ENCODE results near the gene CARS2. TPM values are rescaled to one million over a fixed set of nuclear protein-coding genes. Genes with fewer than 3 reads are reported as not detected.
"Not testable (repeated sequence)": the region's sequence is repeated elsewhere in the genome, so short reads cannot be mapped to it uniquely, and the experiment has no call there.

The CARS2 gene
- polyA plus RNA-seq, 1 donor = 84.9 TPM

- peak; percentile 100 for DNase-seq
Measured at GRCh38 chr13:110712849-110713641, 7.1 kb upstream of the CARS2 start.

- peak; percentile 89 for DNase-seq
Measured at GRCh38 chr13:110712081-110712848, 6.3 kb upstream of the CARS2 start.

GRCh38 chr13:110706570-110707372 is 855 bp upstream of the CARS2 start:
- DNase-seq = no peak

GRCh38 chr13:110705356-110705825 is 525 bp downstream of the CARS2 start:
- no peak for DNase-seq

- DNase-seq = no peak
Measured at GRCh38 chr13:110702591-110703526, 3.1 kb downstream of the CARS2 start.

- no peak for DNase-seq
Measured at GRCh38 chr13:110702089-110702488, 3.8 kb downstream of the CARS2 start.

- not testable (repeated sequence) for DNase-seq
Measured at GRCh38 chr13:110701061-110701460, 4.9 kb downstream of the CARS2 start.

- DNase-seq = no peak
Measured at GRCh38 chr13:110700641-110701040, 5.3 kb downstream of the CARS2 start.

- DNase-seq = no peak
Measured at GRCh38 chr13:110700186-110700585, 5.7 kb downstream of the CARS2 start.

- no peak for DNase-seq
Measured at GRCh38 chr13:110699148-110700145, 6.5 kb downstream of the CARS2 start.

GRCh38 chr13:110698689-110699088 is 7.2 kb downstream of the CARS2 start:
- DNase-seq = no peak

- DNase-seq = no peak
Measured at GRCh38 chr13:110697842-110698241, 8.1 kb downstream of the CARS2 start.

- DNase-seq = no peak
Measured at GRCh38 chr13:110696776-110697175, 9.1 kb downstream of the CARS2 start.

GRCh38 chr13:110695774-110696173 is 10.1 kb downstream of the CARS2 start:
- not testable (repeated sequence) for DNase-seq

GRCh38 chr13:110690516-110690915 is 15.4 kb downstream of the CARS2 start:
- DNase-seq = no peak

- no peak for DNase-seq
Measured at GRCh38 chr13:110689711-110690110, 16.2 kb downstream of the CARS2 start.

GRCh38 chr13:110689041-110689440 is 16.9 kb downstream of the CARS2 start:
- DNase-seq = no peak

- no peak for DNase-seq
Measured at GRCh38 chr13:110687736-110688135, 18.2 kb downstream of the CARS2 start.

GRCh38 chr13:110685305-110686020 is 20.5 kb downstream of the CARS2 start:
- no peak for DNase-seq

Measured in left kidney (tissue), 2 donors.